ENCODE measurements around the gene PTGR1.
"Not testable (repeated sequence)": the region's sequence is repeated elsewhere in the genome, so short reads cannot be mapped to it uniquely, and the experiment has no call there.

The PTGR1 gene

GRCh38 chr9:111630964-111631213 lies 31.4 kb upstream of the PTGR1 start:
- in situ Hi-C loops (cut with HindIII; ENCODE audit: low pct_unique_long_range_greater_than_20kb, low sequenced_read_pairs), result no loop called here
- TF ChIP-seq JUND (IDR thresholded peaks at IDR 0.05; ENCODE audit: low read depth), result no peak

GRCh38 chr9:111630182-111630963 lies 30.9 kb upstream of the PTGR1 start:
- in situ Hi-C loops (cut with HindIII; ENCODE audit: low pct_unique_long_range_greater_than_20kb, low sequenced_read_pairs), result no loop called here
- DNase-seq (ENCODE audit: low read depth in 1 of 2, low spot score in 1 of 2), result no peak
- TF ChIP-seq JUND (IDR thresholded peaks at IDR 0.05; ENCODE audit: low read depth), result no peak

More at GRCh38 chr9:111630964-111631213, 31.4 kb upstream of the PTGR1 start:
- no peak for DNase-seq (ENCODE audit: low read depth in 1 of 2, low spot score in 1 of 2)

GRCh38 chr9:111628411-111628810 lies 29.0 kb upstream of the PTGR1 start:
- no peak for TF ChIP-seq JUND (IDR thresholded peaks at IDR 0.05; ENCODE audit: low read depth)
- no peak for DNase-seq (ENCODE audit: low read depth in 1 of 2, low spot score in 1 of 2)
- in situ Hi-C loops (cut with HindIII; ENCODE audit: low pct_unique_long_range_greater_than_20kb, low sequenced_read_pairs), result no loop called here

GRCh38 chr9:111627260-111627963 lies 28.0 kb upstream of the PTGR1 start:
- in situ Hi-C loops (cut with HindIII; ENCODE audit: low pct_unique_long_range_greater_than_20kb, low sequenced_read_pairs), result no loop called here
- no peak for TF ChIP-seq JUND (IDR thresholded peaks at IDR 0.05; ENCODE audit: low read depth)
- DNase-seq (ENCODE audit: low read depth in 1 of 2, low spot score in 1 of 2), result no peak

GRCh38 chr9:111622626-111623025 lies 23.2 kb upstream of the PTGR1 start:
- in situ Hi-C loops (cut with HindIII; ENCODE audit: low pct_unique_long_range_greater_than_20kb, low sequenced_read_pairs), result no loop called here
- TF ChIP-seq JUND (IDR thresholded peaks at IDR 0.05; ENCODE audit: low read depth), result no peak
- DNase-seq (ENCODE audit: low read depth in 1 of 2, low spot score in 1 of 2), result peak in 1 of 2 experiments; percentile 54

GRCh38 chr9:111621895-111622480 lies 22.5 kb upstream of the PTGR1 start:
- no peak for TF ChIP-seq JUND (IDR thresholded peaks at IDR 0.05; ENCODE audit: low read depth)
- peak in 1 of 2 experiments; percentile 76 for DNase-seq (ENCODE audit: low read depth in 1 of 2, low spot score in 1 of 2)
- in situ Hi-C loops (cut with HindIII; ENCODE audit: low pct_unique_long_range_greater_than_20kb, low sequenced_read_pairs), result no loop called here

- in situ Hi-C loops (cut with HindIII; ENCODE audit: low pct_unique_long_range_greater_than_20kb, low sequenced_read_pairs); DNase-seq (ENCODE audit: low read depth in 1 of 2, low spot score in 1 of 2): not testable (repeated sequence)
Observed at GRCh38 chr9:111617349-111617748, 17.9 kb upstream of the PTGR1 start.

- no peak for TF ChIP-seq JUND (IDR thresholded peaks at IDR 0.05; ENCODE audit: low read depth)
- in situ Hi-C loops (cut with HindIII; ENCODE audit: low pct_unique_long_range_greater_than_20kb, low sequenced_read_pairs), result no loop called here
- no peak for DNase-seq (ENCODE audit: low read depth in 1 of 2, low spot score in 1 of 2)
Observed at GRCh38 chr9:111615928-111616327, 16.5 kb upstream of the PTGR1 start.

- no peak for DNase-seq (ENCODE audit: low read depth in 1 of 2, low spot score in 1 of 2)
- in situ Hi-C loops (cut with HindIII; ENCODE audit: low pct_unique_long_range_greater_than_20kb, low sequenced_read_pairs), result no loop called here
Observed at GRCh38 chr9:111613436-111614040, 14.1 kb upstream of the PTGR1 start.

GRCh38 chr9:111610845-111611244 lies 11.4 kb upstream of the PTGR1 start:
- peak in 1 of 2 experiments; percentile 56 for DNase-seq (ENCODE audit: low read depth in 1 of 2, low spot score in 1 of 2)
- no peak for TF ChIP-seq JUND (IDR thresholded peaks at IDR 0.05; ENCODE audit: low read depth)
- in situ Hi-C loops (cut with HindIII; ENCODE audit: low pct_unique_long_range_greater_than_20kb, low sequenced_read_pairs), result no loop called here

More at GRCh38 chr9:111613436-111614040, 14.1 kb upstream of the PTGR1 start:
- TF ChIP-seq JUND (IDR thresholded peaks at IDR 0.05; ENCODE audit: low read depth), result no peak

GRCh38 chr9:111610149-111610548 lies 10.7 kb upstream of the PTGR1 start:
- DNase-seq (ENCODE audit: low read depth in 1 of 2, low spot score in 1 of 2), result no peak
- no peak for TF ChIP-seq JUND (IDR thresholded peaks at IDR 0.05; ENCODE audit: low read depth)
- in situ Hi-C loops (cut with HindIII; ENCODE audit: low pct_unique_long_range_greater_than_20kb, low sequenced_read_pairs), result no loop called here

- in situ Hi-C loops (cut with HindIII; ENCODE audit: low pct_unique_long_range_greater_than_20kb, low sequenced_read_pairs), result no loop called here
- no peak for TF ChIP-seq JUND (IDR thresholded peaks at IDR 0.05; ENCODE audit: low read depth)
- DNase-seq (ENCODE audit: low read depth in 1 of 2, low spot score in 1 of 2), result no peak
Observed at GRCh38 chr9:111605041-111605559, 5.7 kb upstream of the PTGR1 start.
